T-helper 22 cell (primary cell): ENCODE measurements around the gene SNX15.

ENCODE experiments used
- DNase-seq: peaks from one replicate; pipeline ENCODE4 v3.0.0-alpha.2; 2020; ENCODE audit warnings: low read depth

The SNX15 gene

GRCh38 chr11:65084598-65085375, 57.5 kb downstream of the SNX15 start:
- no peak for DNase-seq

- no peak for DNase-seq
Observed at GRCh38 chr11:65085446-65085845, 58.2 kb downstream of the SNX15 start.

- no peak for DNase-seq
Observed at GRCh38 chr11:65086809-65087208, 59.6 kb downstream of the SNX15 start.

- DNase-seq: no peak
Observed at GRCh38 chr11:65087216-65087615, 60.0 kb downstream of the SNX15 start.

GRCh38 chr11:65087827-65088226, 60.6 kb downstream of the SNX15 start:
- DNase-seq: no peak

- DNase-seq: no peak
Observed at GRCh38 chr11:65089621-65090020, 62.4 kb downstream of the SNX15 start.
